PC-9 (cell line): ENCODE data around the gene EGFL6. TPM values are rescaled to one million over a fixed set of nuclear protein-coding genes. Genes with fewer than 3 reads are reported as not detected.

Experiments
- Bru-seq: library from RNA; stranded (reverse); fragments of 400-500 nt; gene quantifications from one replicate; lab custom pipeline; 2021; lab: Mats Ljungman, UMichigan
- BruChase-seq, 2 experiments: library from RNA; stranded (reverse); fragments of 400-500 nt; gene quantifications; one replicate each; lab custom pipeline; 2021; lab: Mats Ljungman, UMichigan
- BruUV-seq: library from RNA; stranded (reverse); fragments of 400-500 nt; replicated peaks from 2 replicates; lab custom pipeline; 2021; lab: Mats Ljungman, UMichigan
- CTCF ChIA-PET: fragments of 300-600 bp; sonication (Branson Sonifier 250); formaldehyde crosslinking; loops from one replicate; lab custom pipeline; 2022; ENCODE audit warnings: antibody characterized with exemption; lab: Charles Lee
- POLR2A ChIA-PET: fragments of 300-600 bp; sonication (Branson Sonifier 250); formaldehyde crosslinking; loops from one replicate; lab custom pipeline; 2022; ENCODE audit warnings: antibody characterized with exemption; ENCODE audit not compliant: unreplicated experiment; lab: Charles Lee
- DNase-seq, 2 experiments: peaks; one replicate each; pipeline versions ENCODE4 v3.0.0 to v3.0.0-alpha.2; 2015 to 2022; ENCODE audit warnings: mixed read lengths in 1 of 2
- H2AFZ ChIP-seq: fragments of 200-600 bp; sonication (generic); 2 replicates; pipeline ENCODE4 v1.8.1; 2017; ENCODE audit warnings: antibody characterized with exemption
- H3F3A ChIP-seq: fragments of 200-600 bp; sonication (generic); 2 replicates; pipeline ENCODE4 v1.8.1; 2017; ENCODE audit warnings: antibody characterized with exemption, mild to moderate bottlenecking, low read depth; ENCODE audit not compliant: insufficient read depth
- H3K27ac ChIP-seq: fragments of 200-600 bp; sonication (generic); 2 replicates; pipeline ENCODE4 v1.6.1; 2016; ENCODE audit warnings: mixed run types
- H3K27me3 ChIP-seq: fragments of 200-600 bp; sonication (generic); 2 replicates; pipeline ENCODE4 v1.6.1; 2016; ENCODE audit warnings: low read depth, mixed run types; ENCODE audit not compliant: insufficient read depth
- H3K36me3 ChIP-seq: fragments of 200-600 bp; sonication (generic); 2 replicates; pipeline ENCODE4 v1.6.1; 2016; ENCODE audit warnings: low read depth, mixed run types
- H3K4me1 ChIP-seq: fragments of 200-600 bp; sonication (generic); replicated peaks from 2 replicates; pipeline ENCODE4 v1.6.1; 2016; ENCODE audit warnings: mixed run types; ENCODE audit not compliant: insufficient read depth
- H3K4me2 ChIP-seq: fragments of 200-600 bp; sonication (generic); 2 replicates; pipeline ENCODE4 v1.6.1; 2017; ENCODE audit warnings: mixed run types
- H3K4me3 ChIP-seq: fragments of 200-600 bp; sonication (generic); 2 replicates; pipeline ENCODE4 v1.6.1; 2016; ENCODE audit warnings: mixed run types
- H3K79me2 ChIP-seq: fragments of 200-600 bp; sonication (generic); 2 replicates; pipeline ENCODE4 v1.6.1; 2017; ENCODE audit warnings: low read depth, mixed run types
- H3K9me2 ChIP-seq: fragments of 200-600 bp; sonication (generic); 2 replicates; pipeline ENCODE4 v1.8.1; 2017; ENCODE audit warnings: mild to moderate bottlenecking; ENCODE audit not compliant: insufficient read depth
- H3K9me3 ChIP-seq: fragments of 200-600 bp; sonication (generic); 2 replicates; pipeline ENCODE4 v1.8.1; 2016; ENCODE audit warnings: low read depth; ENCODE audit not compliant: insufficient read depth
- H4K20me1 ChIP-seq: fragments of 200-600 bp; sonication (generic); 2 replicates; pipeline ENCODE4 v1.8.1; 2017; ENCODE audit not compliant: insufficient read depth
- CTCF ChIP-seq: fragments of 200-600 bp; sonication (generic); conservative IDR thresholded peaks from 2 replicates; pipeline ENCODE4 v1.6.1; 2017; ENCODE audit warnings: mixed run types, antibody characterized with exemption, mild to moderate bottlenecking, moderate library complexity
- EZH2 ChIP-seq: fragments of 200-600 bp; sonication (generic); IDR thresholded peaks from 2 replicates; pipeline ENCODE4 v1.8.0; 2017; ENCODE audit warnings: antibody characterized with exemption, low read depth
- intact Hi-C: fragments of 100-400 bp; cut with micrococcal nuclease; formaldehyde crosslinking; loops from one replicate; pipeline ENCODE4 v1.10.0; 2022; ENCODE audit not compliant: unreplicated experiment
- long read RNA-seq: library from polyadenylated mRNA; stranded (forward); transcript quantifications from one replicate; pipeline ENCODE4 v2.0.0, GENCODE V29; 2022
- total RNA-seq: library from RNA; stranded (reverse); gene quantifications from 2 replicates; pipeline ENCODE4 v1.2.3, GENCODE V29; 2021

EGFL6 gene
- total RNA-seq (not detected in 2 replicates), Bru-seq, nascent RNA (not detected), BruChase-seq, experiment 1, labeled RNA remaining after a 2-hour chase (not detected), BruChase-seq, experiment 2, labeled RNA remaining after a 6-hour chase (percentile 2 among the genes with signal in this experiment)
- long read RNA-seq = 0 reads

GRCh38 chrX:13569479-13570260, at the start of gene EGFL6:
TSS of gene EGFL6 (plus strand) at chrX:13569601. CDS start at chrX:13569862, 261 bp downstream.
- H3K4me3 ChIP-seq = no peak within 1 kb of the TSS
- BruUV-seq = no TSS peak
- no peak for TF ChIP-seq EZH2
- no peak for TF ChIP-seq CTCF
- H3K36me3 ChIP-seq = no peaks in the 10 kb centered on the region
- H3K4me1 ChIP-seq = no peaks in the 10 kb centered on the region
- H3K79me2 ChIP-seq = no peaks in the 10 kb centered on the region
- H3K9me2 ChIP-seq = no peaks in the 10 kb centered on the region
- H3K4me2 ChIP-seq = no peak within 1 kb of the TSS
- ChIA-PET CTCF (no interaction called here), POLR2A (no interaction called here)
- no peaks in the 10 kb centered on the region for H3F3A ChIP-seq
- 0 out of 2 replicates have a peak, but pooled peaks cover 3% of the 10 kb centered on the region for H3K27me3 ChIP-seq
- H3K9me3 ChIP-seq = no peaks in the 10 kb centered on the region
- no peak within 1 kb of the TSS for H2AFZ ChIP-seq
- H3K27ac ChIP-seq = no peak within 1 kb of the TSS
- DNase-seq = no peak
- intact Hi-C loops = no loop called here
- no peaks in the 10 kb centered on the region for H4K20me1 ChIP-seq

GRCh38 chrX:13520351-13520750, 49.0 kb upstream of the EGFL6 start:
- BruUV-seq = no TSS peak
- Histone ChIP-seq H3K4me1 (peaks cover 16% of the 10 kb centered on the region), H2AFZ (no peak overlapping the region), H3K27me3 (no peaks in the 10 kb centered on the region), H3K36me3 (no peaks in the 10 kb centered on the region), H4K20me1 (no peaks in the 10 kb centered on the region), H3K4me2 (no peak overlapping the region), H3K79me2 (no peaks in the 10 kb centered on the region), H3K27ac (no peak overlapping the region), H3K9me3 (no peaks in the 10 kb centered on the region), H3K9me2 (no peaks in the 10 kb centered on the region), H3K4me3 (no peak overlapping the region), H3F3A (no peaks in the 10 kb centered on the region)
- intact Hi-C loops = no loop called here
- peak in 1 of 2 experiments; percentile 53 for DNase-seq
- ChIA-PET POLR2A (no interaction called here), CTCF (no interaction called here)
- TF ChIP-seq CTCF (no peak), EZH2 (no peak)

GRCh38 chrX:13520936-13521335, 48.5 kb upstream of the EGFL6 start:
- H3K4me1 ChIP-seq = peaks cover 16% of the 10 kb centered on the region
- H3F3A ChIP-seq = no peaks in the 10 kb centered on the region
- BruUV-seq = no TSS peak
- TF ChIP-seq EZH2 (no peak), CTCF (no peak)
- H3K27ac ChIP-seq = no peak overlapping the region
- ChIA-PET POLR2A (no interaction called here), CTCF (no interaction called here)
- no peaks in the 10 kb centered on the region for H3K9me2 ChIP-seq
- no peak overlapping the region for H3K4me2 ChIP-seq
- intact Hi-C loops = no loop called here
- no peaks in the 10 kb centered on the region for H3K9me3 ChIP-seq
- H4K20me1 ChIP-seq = no peaks in the 10 kb centered on the region
- no peak overlapping the region for H2AFZ ChIP-seq
- no peak for DNase-seq
- no peaks in the 10 kb centered on the region for H3K27me3 ChIP-seq
- H3K4me3 ChIP-seq = no peak overlapping the region
- H3K36me3 ChIP-seq = no peaks in the 10 kb centered on the region
- H3K79me2 ChIP-seq = no peaks in the 10 kb centered on the region
